IPS-11a (cell line): Measurements from ENCODE around the gene PLD1.

Experiments used
- H3K4me3 ChIP-seq: one replicate; pipeline ENCODE4 v1.5.1; 2013; ENCODE audit warnings: low read depth, low read length, control low read depth

PLD1 gene

GRCh38 chr3:171672538-171672937, 137.7 kb downstream of the PLD1 start:
- H3K4me3 ChIP-seq: no peak overlapping the region

- H3K4me3 ChIP-seq: no peak overlapping the region
Measured at GRCh38 chr3:171672124-171672523, 138.2 kb downstream of the PLD1 start.

GRCh38 chr3:171671709-171672108, 138.6 kb downstream of the PLD1 start:
- H3K4me3 ChIP-seq: no peak overlapping the region

- no peak overlapping the region for H3K4me3 ChIP-seq
Measured at GRCh38 chr3:171666516-171666915, 143.8 kb downstream of the PLD1 start.

GRCh38 chr3:171663805-171664204, 146.5 kb downstream of the PLD1 start:
- H3K4me3 ChIP-seq: no peak overlapping the region

GRCh38 chr3:171661484-171661883, 148.8 kb downstream of the PLD1 start:
- H3K4me3 ChIP-seq: no peak overlapping the region

- no peak overlapping the region for H3K4me3 ChIP-seq
Measured at GRCh38 chr3:171660188-171660587, 150.1 kb downstream of the PLD1 start.

GRCh38 chr3:171658841-171659240, 151.4 kb downstream of the PLD1 start:
- H3K4me3 ChIP-seq: no peak overlapping the region

- no peak overlapping the region for H3K4me3 ChIP-seq
Measured at GRCh38 chr3:171654809-171655208, 155.5 kb downstream of the PLD1 start.

GRCh38 chr3:171654326-171654725, 156.0 kb downstream of the PLD1 start:
- no peak overlapping the region for H3K4me3 ChIP-seq

- no peak overlapping the region for H3K4me3 ChIP-seq
Measured at GRCh38 chr3:171653701-171654100, 156.6 kb downstream of the PLD1 start.

GRCh38 chr3:171652932-171653331, 157.4 kb downstream of the PLD1 start:
- no peak overlapping the region for H3K4me3 ChIP-seq

- no peak overlapping the region for H3K4me3 ChIP-seq
Measured at GRCh38 chr3:171649911-171650592, 160.2 kb downstream of the PLD1 start.

GRCh38 chr3:171649267-171649666, 161.0 kb downstream of the PLD1 start:
- H3K4me3 ChIP-seq: no peak overlapping the region

GRCh38 chr3:171648069-171648468, 162.2 kb downstream of the PLD1 start:
- H3K4me3 ChIP-seq: no peak overlapping the region

GRCh38 chr3:171646357-171647133, 163.7 kb downstream of the PLD1 start:
- no peak overlapping the region for H3K4me3 ChIP-seq

- no peak overlapping the region for H3K4me3 ChIP-seq
Measured at GRCh38 chr3:171644681-171645080, 165.6 kb downstream of the PLD1 start.

- no peak overlapping the region for H3K4me3 ChIP-seq
Measured at GRCh38 chr3:171643681-171644080, 166.6 kb downstream of the PLD1 start.

GRCh38 chr3:171643033-171643432, 167.2 kb downstream of the PLD1 start:
- no peak overlapping the region for H3K4me3 ChIP-seq

GRCh38 chr3:171640520-171641412, 169.5 kb downstream of the PLD1 start:
- H3K4me3 ChIP-seq: no peak overlapping the region

- no peak overlapping the region for H3K4me3 ChIP-seq
Measured at GRCh38 chr3:171636666-171637065, 173.6 kb downstream of the PLD1 start.
